Retina (tissue), 1 donor: ENCODE data around the gene PCGF3.
A peak's percentile ranks its signal among the peaks of the same experiment; 100 is the strongest.
"Not testable (repeated sequence)": the region's sequence is repeated elsewhere in the genome, so short reads cannot be mapped to it uniquely, and the experiment has no call there.

Source experiments
- DNase-seq: peaks from one replicate; pipeline ENCODE4 v3.0.0-alpha.2; 2016

The PCGF3 gene

GRCh38 chr4:726838-727237 lies 21.2 kb downstream of the PCGF3 start:
- peak; percentile 31 for DNase-seq

- DNase-seq: no peak
These were observed 21.9 kb downstream of the PCGF3 start for GRCh38 chr4:727576-727975.

GRCh38 chr4:729336-730315 lies 24.0 kb downstream of the PCGF3 start:
- no peak for DNase-seq

GRCh38 chr4:730511-730910 lies 24.9 kb downstream of the PCGF3 start:
- no peak for DNase-seq

- DNase-seq: not testable (repeated sequence)
These were observed 25.6 kb downstream of the PCGF3 start for GRCh38 chr4:730946-731904.

GRCh38 chr4:731954-732353 lies 26.3 kb downstream of the PCGF3 start:
- not testable (repeated sequence) for DNase-seq

GRCh38 chr4:732486-732885 lies 26.9 kb downstream of the PCGF3 start:
- no peak for DNase-seq

- DNase-seq: no peak
These were observed 27.4 kb downstream of the PCGF3 start for GRCh38 chr4:732911-733630.

- DNase-seq: no peak
These were observed 28.0 kb downstream of the PCGF3 start for GRCh38 chr4:733631-733980.

GRCh38 chr4:734075-734474 lies 28.4 kb downstream of the PCGF3 start:
- DNase-seq: no peak

GRCh38 chr4:734951-735350 lies 29.3 kb downstream of the PCGF3 start:
- DNase-seq: no peak

GRCh38 chr4:735583-735982 lies 30.0 kb downstream of the PCGF3 start:
- no peak for DNase-seq

GRCh38 chr4:736561-736960 lies 30.9 kb downstream of the PCGF3 start:
- not testable (repeated sequence) for DNase-seq

GRCh38 chr4:738781-739280 lies 33.2 kb downstream of the PCGF3 start:
- no peak for DNase-seq

- no peak for DNase-seq
These were observed 33.9 kb downstream of the PCGF3 start for GRCh38 chr4:739569-739968.

- no peak for DNase-seq
These were observed 34.4 kb downstream of the PCGF3 start for GRCh38 chr4:740011-740410.

- no peak for DNase-seq
These were observed 35.1 kb downstream of the PCGF3 start for GRCh38 chr4:740656-741282.

GRCh38 chr4:742096-742741 lies 36.6 kb downstream of the PCGF3 start:
- no peak for DNase-seq

- DNase-seq: peak; percentile 66
These were observed 37.2 kb downstream of the PCGF3 start for GRCh38 chr4:742742-743311.

- DNase-seq: no peak
These were observed 38.0 kb downstream of the PCGF3 start for GRCh38 chr4:743463-744211.
